Lung (tissue), 12 donors: ENCODE results near the gene AGAP1. TPM values are rescaled to one million over a fixed set of nuclear protein-coding genes. Genes with fewer than 3 reads are reported as not detected.

ENCODE experiments used
- ATAC-seq: fragments of 200-7000 bp; cut with Tn5 transposase; one replicate; pipeline ENCODE4 v1.9.1; 2020; ENCODE audit warnings: moderate number of reproducible peaks; ENCODE audit not compliant: insufficient read depth, low FRiP score
- DNase-seq, 3 donors: peaks; one replicate each; pipeline ENCODE4 v3.0.0-alpha.2; 2013 to 2017
- H3K27ac ChIP-seq, 2 donors: one replicate each; pipeline ENCODE4 v1.5.1; 2013; ENCODE audit warnings: mild to moderate bottlenecking in 2 of 2, moderate library complexity in 2 of 2, control low read depth in 1 of 2, inconsistent platforms in 1 of 2, low read depth in 1 of 2, low read length in 1 of 2
- H3K27me3 ChIP-seq, 3 donors: one replicate each; pipeline ENCODE4 v1.5.1; 2013; ENCODE audit warnings: low read length in 2 of 3; ENCODE audit not compliant: control insufficient read depth in 3 of 3, insufficient read depth in 3 of 3
- H3K36me3 ChIP-seq, 4 donors: one replicate each; pipeline ENCODE4 v1.5.1; 2013; ENCODE audit warnings: low read length in 4 of 4, mild to moderate bottlenecking in 1 of 4, moderate library complexity in 1 of 4; ENCODE audit not compliant: control insufficient read depth in 4 of 4, insufficient read depth in 4 of 4
- H3K4me1 ChIP-seq, 5 donors: one replicate each; pipeline ENCODE4 v1.5.1; 2013; ENCODE audit warnings: low read length in 5 of 5, mild to moderate bottlenecking in 2 of 5, moderate library complexity in 1 of 5; ENCODE audit not compliant: control insufficient read depth in 5 of 5, insufficient read depth in 5 of 5
- H3K4me3 ChIP-seq: one replicate; pipeline ENCODE4 v1.5.1; 2013; ENCODE audit warnings: mild to moderate bottlenecking, control low read depth, moderate library complexity
- H3K9ac ChIP-seq, 2 donors: one replicate each; pipeline ENCODE4 v1.5.1; 2013; ENCODE audit warnings: low read length in 2 of 2, control low read depth in 1 of 2; ENCODE audit not compliant: insufficient read depth in 1 of 2
- H3K9me3 ChIP-seq, 4 donors: one replicate each; pipeline ENCODE4 v1.5.1; 2013; ENCODE audit warnings: low read length in 3 of 4, mild to moderate bottlenecking in 1 of 4, moderate library complexity in 1 of 4; ENCODE audit not compliant: control insufficient read depth in 4 of 4, insufficient read depth in 3 of 4
- CTCF ChIP-seq: IDR thresholded peaks from 2 replicates; pipeline ENCODE4 v1.5.1; 2012; ENCODE audit warnings: mild to moderate bottlenecking; ENCODE audit errors: control extremely low read depth, extremely low read depth
- WGBS, 2 donors: extraction: QIAGEN DNeasy Blood & Tissue Kit; methylation state at CpG; one replicate each; pipeline ENCODE4 v1.1.7; 2013; 5-methylcytosine and 5-hydroxymethylcytosine counted together
- polyA plus RNA-seq, 2 donors: library from polyadenylated mRNA; stranded (reverse); fragments of 200-250 nt; gene quantifications; one replicate each; pipeline ENCODE4 v1.2.1, GENCODE V29; 2013
- total RNA-seq, 2 donors: library from RNA; depleted of rRNA in 1 of 2; stranded (reverse); fragments of >200 nt in 1 of 2; gene quantifications; one replicate each; pipeline ENCODE4 v1.2.1, GENCODE V29; 2014 to 2021
- donor health status: control.
- donor health status: control.
- donor health status: Bipolar disorder and iron deficiency.
- donor health status: healthy.
- donor health status: DM: yes; HTN: yes; CAD: no.

The AGAP1 gene
- total and polyA plus RNA-seq, 4 donors, result 6.6 to 39.4 (median 20.2) TPM

- Histone ChIP-seq H3K36me3 (peaks cover 3 to 23% (median 5%) of the 10 kb centered on the region in 4 donors), H3K9ac (no peak overlapping the region), H3K4me1 (no peaks in the 10 kb centered on the region), H3K4me3 (no peak overlapping the region), H3K27me3 (no peaks in the 10 kb centered on the region), H3K27ac (no peak overlapping the region), H3K9me3 (no peaks in the 10 kb centered on the region)
- DNase-seq, result no peak
- WGBS, 2 donors, result 89 to 91% methylated on average over 21 of the region's 21 CpGs
- TF ChIP-seq CTCF, result no peak
- ATAC-seq, result no peak
Measured at GRCh38 chr2:236040600-236041328, 546.9 kb downstream of the AGAP1 start.

GRCh38 chr2:236041616-236042015 lies 547.8 kb downstream of the AGAP1 start:
- TF ChIP-seq CTCF, result no peak
- DNase-seq, result no peak

GRCh38 chr2:236042087-236042486 lies 548.2 kb downstream of the AGAP1 start:
- H3K9me3 ChIP-seq, result no peaks in the 10 kb centered on the region
- 87 to 91% methylated on average over 6 of the region's 6 CpGs for WGBS, 2 donors
- no peak overlapping the region for H3K4me3 ChIP-seq
- no peaks in the 10 kb centered on the region for H3K27me3 ChIP-seq
- DNase-seq (no peak), ATAC-seq (no peak)
- H3K9ac ChIP-seq, result no peak overlapping the region
- H3K36me3 ChIP-seq, result peaks cover 3 to 23% (median 5%) of the 10 kb centered on the region in 4 donors
- no peak for TF ChIP-seq CTCF
- H3K27ac ChIP-seq, result no peak overlapping the region
- no peaks in the 10 kb centered on the region for H3K4me1 ChIP-seq

More at GRCh38 chr2:236041616-236042015, 547.8 kb downstream of the AGAP1 start:
- Histone ChIP-seq H3K27me3 (no peaks in the 10 kb centered on the region), H3K4me1 (no peaks in the 10 kb centered on the region), H3K9ac (no peak overlapping the region), H3K9me3 (no peaks in the 10 kb centered on the region), H3K36me3 (peaks cover 3 to 23% (median 5%) of the 10 kb centered on the region in 4 donors), H3K4me3 (no peak overlapping the region), H3K27ac (no peak overlapping the region)
- 96% methylated on average over 8 of the region's 8 CpGs for WGBS, 2 donors
- no peak for ATAC-seq
